ENCODE data around the gene DYNLT4.

DNA sequence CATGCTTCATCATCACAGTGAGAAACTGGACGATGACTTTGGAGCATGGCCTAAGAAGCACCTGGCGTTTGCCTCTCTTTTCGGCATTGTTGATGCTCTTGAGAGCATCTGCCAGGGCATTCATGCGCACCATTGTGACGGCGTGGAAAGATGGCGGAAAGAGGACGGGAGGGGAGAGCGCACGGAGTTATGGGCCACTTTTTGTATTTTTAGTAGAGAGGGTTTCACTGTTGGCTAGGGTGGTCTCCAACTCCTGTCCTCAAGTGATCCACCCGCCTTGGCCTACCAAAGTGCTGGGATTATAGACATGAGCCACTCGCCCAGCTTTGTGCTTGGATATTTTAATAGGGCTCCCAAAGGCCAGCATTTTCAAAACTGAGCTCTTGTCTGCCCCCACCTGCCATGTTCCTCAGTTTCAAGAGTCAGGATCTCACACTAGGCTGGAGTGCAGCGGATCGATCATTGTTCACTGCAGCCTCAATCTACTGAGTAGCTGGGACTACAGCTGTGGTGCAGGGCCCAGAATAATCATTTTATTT lies 26.5 kb downstream of the DYNLT4 start:
- no peak for TF ChIP-seq SP1 (IDR thresholded peaks at IDR 0.05)
- TF ChIP-seq TARDBP (IDR thresholded peaks at IDR 0.05) = no peak
- no peak for TF ChIP-seq FOXM1 (IDR thresholded peaks at IDR 0.05; ENCODE audit: borderline replicate concordance)
- 0 out of 2 replicates have a peak, but pooled peaks have one; percentile 12 for TF ChIP-seq ELF4 (IDR thresholded peaks at IDR 0.05)
- no peak for TF ChIP-seq ARNT (IDR thresholded peaks at IDR 0.05)
- TF ChIP-seq FOXK2 (IDR thresholded peaks at IDR 0.05) = no peak
- TF ChIP-seq BHLHE40 (IDR thresholded peaks at IDR 0.05; ENCODE audit: borderline replicate concordance) = no peak
- no peak for TF ChIP-seq HDGF (IDR thresholded peaks at IDR 0.05; ENCODE audit: borderline replicate concordance)
- no peak for TF ChIP-seq SUZ12 (IDR thresholded peaks at IDR 0.05)

Measured in HEK293T (cell line).